ENCODE results near the gene PLPP2.

DNA sequence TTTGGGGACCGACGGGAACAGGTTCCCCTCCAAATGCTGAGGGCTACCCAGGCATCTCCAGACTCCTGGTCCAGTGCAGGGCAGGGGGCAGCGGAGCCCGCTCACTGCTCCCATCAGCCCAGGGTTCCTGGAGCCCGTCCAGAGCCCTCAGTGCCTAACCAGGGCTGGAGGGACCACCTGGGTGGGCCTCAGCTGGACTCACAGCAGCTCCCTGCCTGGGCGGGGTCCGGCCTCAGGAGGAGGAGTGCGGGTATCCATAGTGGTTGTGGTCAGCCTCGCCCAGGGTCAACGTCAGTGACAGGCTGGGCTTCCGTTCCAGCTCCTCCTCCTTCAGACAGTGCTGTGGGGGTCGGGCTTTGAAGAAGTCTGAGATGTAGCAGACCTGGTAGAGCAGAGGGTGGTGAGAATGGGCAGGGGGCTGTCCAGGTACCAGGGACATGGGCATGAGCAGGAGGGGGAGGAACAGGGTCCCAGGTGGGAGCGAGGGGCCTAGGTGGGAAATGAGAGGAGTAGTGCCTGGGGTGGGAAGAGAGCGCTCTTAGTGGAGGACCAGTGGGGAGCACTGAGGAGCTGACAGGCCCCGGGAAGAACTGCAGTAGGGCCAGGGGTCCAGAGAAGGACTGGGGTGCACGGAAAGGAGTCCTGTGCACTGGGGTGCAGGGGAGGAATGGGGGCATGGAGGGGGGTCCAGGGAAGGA is 9.9 kb downstream of the PLPP2 start:
- TF ChIP-seq, protein P1, sequence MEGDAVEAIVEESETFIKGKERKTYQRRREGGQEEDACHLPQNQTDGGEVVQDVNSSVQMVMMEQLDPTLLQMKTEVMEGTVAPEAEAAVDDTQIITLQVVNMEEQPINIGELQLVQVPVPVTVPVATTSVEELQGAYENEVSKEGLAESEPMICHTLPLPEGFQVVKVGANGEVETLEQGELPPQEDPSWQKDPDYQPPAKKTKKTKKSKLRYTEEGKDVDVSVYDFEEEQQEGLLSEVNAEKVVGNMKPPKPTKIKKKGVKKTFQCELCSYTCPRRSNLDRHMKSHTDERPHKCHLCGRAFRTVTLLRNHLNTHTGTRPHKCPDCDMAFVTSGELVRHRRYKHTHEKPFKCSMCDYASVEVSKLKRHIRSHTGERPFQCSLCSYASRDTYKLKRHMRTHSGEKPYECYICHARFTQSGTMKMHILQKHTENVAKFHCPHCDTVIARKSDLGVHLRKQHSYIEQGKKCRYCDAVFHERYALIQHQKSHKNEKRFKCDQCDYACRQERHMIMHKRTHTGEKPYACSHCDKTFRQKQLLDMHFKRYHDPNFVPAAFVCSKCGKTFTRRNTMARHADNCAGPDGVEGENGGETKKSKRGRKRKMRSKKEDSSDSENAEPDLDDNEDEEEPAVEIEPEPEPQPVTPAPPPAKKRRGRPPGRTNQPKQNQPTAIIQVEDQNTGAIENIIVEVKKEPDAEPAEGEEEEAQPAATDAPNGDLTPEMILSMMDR (conservative IDR thresholded peaks at IDR 0.05 in 1 of 2, IDR thresholded peaks at IDR 0.05 in 1 of 2; ENCODE audit: low read depth in 1 of 2, low read length in 2 of 2), result no peak
- TF ChIP-seq EZH2 (IDR thresholded peaks at IDR 0.05; ENCODE audit: low read length, missing control alignments), result no peak

All from fibroblast of lung (primary cell).